ENCODE results near the gene HOXA4. TPM values are rescaled to one million over a fixed set of nuclear protein-coding genes. Genes with fewer than 3 reads are reported as not detected.

HOXA4 gene
- 0.16 and 0.57 TPM in 2 replicates for total RNA-seq

DNA sequence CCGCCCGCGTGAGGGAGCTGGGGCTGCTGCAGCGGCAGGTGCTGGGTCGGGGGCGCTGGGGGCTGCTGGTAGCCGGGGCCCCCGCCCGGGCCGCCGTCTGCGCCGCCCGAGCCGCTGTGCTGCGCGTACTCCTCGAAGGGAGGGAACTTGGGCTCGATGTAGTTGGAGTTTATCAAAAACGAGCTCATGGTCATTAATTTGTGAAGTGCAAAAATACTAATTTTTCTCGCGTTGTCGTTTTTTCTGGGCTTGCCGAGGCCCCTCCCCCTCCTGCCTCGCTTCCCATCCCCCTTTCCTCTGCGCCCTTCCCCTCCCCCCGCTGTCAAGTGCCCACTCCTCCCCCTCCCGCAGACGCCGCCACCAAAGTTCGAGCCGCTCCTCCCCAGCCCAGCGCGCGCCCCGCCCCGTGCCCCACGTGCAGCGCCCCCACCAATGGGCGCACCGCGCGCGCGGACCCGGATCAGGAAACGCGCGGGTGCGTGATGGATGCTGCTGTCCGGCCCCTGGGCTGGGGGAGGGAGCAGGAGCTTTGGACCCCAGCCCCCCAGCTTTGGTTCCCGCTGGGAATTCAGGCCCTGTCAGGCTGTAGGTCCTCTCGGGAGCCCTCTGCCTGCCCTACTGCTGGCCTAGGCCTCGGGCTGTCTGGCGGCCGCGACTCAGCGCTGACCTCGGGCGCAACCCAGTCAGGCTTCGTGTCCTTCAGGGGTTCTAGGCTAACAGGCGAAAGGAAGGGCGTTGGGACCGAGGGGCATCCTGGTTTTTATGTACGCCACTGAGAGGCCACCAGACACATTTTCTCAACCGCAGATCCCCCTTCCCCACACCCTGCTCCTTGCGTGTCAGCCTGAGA lies at the start of gene HOXA4:
HOXA4 (minus strand) TSS at position 218 of the 850 bp plus-strand sequence; CDS start at position 194, 24 bp downstream.

DNA sequence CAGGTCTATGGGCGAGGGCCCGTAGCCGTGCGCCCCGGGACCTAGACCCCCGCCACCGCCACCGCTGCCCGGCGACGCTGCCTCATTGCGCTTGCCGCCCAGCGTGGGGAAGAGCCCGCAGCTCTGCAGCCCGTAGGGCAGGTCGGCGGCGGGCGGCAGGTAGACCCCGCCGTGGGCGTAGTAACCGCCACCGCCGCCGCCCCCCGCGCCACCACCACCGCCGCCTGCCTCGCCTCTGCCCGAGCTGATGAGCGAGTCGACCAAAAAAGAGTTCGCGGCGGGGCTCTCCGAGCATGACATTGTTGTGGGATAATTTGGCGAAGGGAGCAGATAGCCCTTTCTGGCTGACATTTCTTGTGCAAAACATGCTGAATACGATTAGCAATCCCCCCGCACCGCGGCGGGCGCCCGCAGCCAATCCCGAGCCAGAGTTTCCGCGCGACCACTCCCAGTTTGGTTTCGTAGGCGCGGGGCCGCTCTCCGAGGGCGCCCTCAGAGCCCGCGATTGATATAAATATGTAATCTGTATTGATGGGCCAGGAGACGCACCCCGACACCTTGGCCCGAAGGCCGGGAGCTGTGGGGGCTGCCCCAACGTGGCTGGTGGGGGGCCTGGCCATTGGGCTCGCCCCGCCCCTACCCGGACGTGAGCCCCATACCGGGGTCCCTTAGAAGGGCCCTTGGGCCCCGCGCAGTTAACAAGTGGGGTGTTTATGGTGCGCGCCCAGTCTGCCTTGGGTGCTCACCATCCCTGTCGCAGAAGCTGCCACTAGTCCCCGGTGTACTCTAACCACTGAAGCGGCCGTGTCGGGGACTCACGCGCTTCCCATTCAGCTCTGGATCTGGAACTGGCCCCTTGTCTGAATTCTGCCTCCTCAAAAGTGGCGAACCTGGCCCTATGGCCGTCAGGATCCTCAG lies 43.7 kb upstream of the HOXA4 start, which contains the start of gene HOXA10:
HOXA10 (minus strand) TSS at position 365 of the 918 bp plus-strand sequence; CDS start at position 351, 14 bp downstream.

GRCh38 chr7:27165089-27165995 lies 34.8 kb upstream of the HOXA4 start, which contains the start of gene HOXA9:
TSS of gene HOXA9 (minus strand) at chr7:27165537. CDS start at chr7:27165457, 80 bp downstream.

GRCh38 chr7:27156508-27156898 lies 25.9 kb upstream of the HOXA4 start, which contains the start of gene HOXA7:
TSS of gene HOXA7 (minus strand) at chr7:27156675. CDS start at chr7:27156545, 130 bp downstream.

GRCh38 chr7:27151931-27152815 lies 21.6 kb upstream of the HOXA4 start, which contains the start of gene HOXA3:
TSS of gene HOXA3 (minus strand) at chr7:27152583. CDS start at chr7:27110640, 41,943 bp downstream.

DNA sequence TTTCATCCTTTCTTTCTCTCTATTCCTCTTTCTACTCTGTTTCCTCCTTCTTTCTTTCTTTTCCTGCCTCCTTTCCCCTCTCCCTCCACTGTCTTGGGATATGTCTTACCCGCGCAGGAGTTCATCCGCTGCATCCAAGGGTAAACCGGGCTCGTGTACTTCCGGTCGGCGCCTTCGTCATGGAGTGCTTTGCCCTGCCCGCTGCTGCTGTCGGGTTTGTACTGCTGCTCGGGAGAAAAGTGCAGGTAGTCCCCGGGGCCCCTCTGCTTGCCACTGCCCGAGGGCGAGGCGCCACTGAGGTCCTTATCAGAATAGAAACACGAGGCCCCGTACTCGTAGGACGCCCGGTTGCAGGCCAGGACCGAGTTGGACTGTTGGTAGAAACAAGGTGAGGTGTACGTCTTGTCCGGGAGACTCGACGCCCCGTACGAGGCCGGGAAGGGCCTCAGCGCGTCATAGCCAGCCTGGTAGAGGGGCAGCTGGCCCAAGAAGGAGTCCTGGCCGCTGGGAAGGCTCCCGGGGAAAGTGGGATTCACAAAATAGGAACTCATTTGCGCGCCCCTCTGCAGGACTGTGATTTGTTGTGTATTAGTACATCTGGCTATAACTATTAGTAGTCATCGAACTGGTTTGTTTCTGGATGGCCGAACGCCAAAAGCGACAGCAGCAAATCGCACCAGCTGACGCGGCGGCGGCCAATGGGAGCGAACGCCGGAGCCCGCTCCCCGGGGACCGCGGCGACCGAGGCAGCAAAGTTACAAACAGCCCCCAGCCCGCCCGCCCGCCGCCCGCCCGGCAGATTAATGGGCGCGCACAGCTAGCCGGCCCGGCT lies 16.9 kb upstream of the HOXA4 start, which contains the start of gene HOXA6:
HOXA6 (minus strand) TSS at position 576 of the 832 bp plus-strand sequence; CDS start at position 551, 25 bp downstream.

GRCh38 chr7:27143023-27143949 lies 12.7 kb upstream of the HOXA4 start, which contains the start of gene HOXA5:
TSS of gene HOXA5 (minus strand) at chr7:27143681. CDS start at chr7:27143607, 74 bp downstream.

DNA sequence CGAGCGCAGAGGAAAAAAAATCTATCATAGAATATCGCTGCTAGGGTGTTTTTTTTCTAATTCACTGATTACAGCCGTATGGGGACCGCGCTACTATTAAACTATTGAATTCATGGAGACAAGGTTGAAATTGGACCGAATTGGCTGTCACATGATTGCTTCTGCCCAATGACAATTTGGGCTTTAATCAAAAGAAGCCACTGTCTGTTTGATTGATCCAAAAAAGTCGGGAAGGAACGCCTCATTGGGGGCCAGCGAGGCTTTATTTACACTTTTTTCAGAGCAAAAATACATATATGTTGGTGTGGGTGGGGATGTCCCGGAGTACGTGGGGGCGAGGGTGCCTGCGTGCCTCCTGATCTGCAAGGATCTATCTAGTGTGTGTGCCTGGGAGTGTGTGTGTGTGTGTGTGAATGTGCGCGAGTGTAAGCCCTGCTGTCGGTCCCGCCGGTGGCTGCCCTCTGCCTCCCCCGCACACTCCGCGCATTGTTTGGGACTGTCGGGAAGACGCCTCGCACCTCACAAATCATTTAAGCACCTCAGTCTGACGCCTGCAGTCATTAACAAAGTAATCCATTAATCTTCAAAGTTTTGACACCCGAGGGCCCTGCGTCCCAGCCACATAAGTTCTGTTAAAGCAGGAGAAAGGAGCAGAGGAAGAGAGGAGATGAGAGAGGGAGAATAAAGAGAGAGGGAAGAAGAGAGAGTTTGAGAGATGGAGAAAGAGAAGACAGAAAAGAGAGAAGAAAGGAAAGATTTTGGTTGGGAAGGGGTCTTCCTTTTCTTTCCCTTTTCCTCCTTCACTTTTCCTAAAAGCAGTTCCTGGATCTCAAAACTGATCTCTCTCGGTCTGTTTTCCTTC lies 27.7 kb downstream of the HOXA4 start, which contains the start of gene HOXA2:
HOXA2 (minus strand) TSS at position 103 of the 862 bp plus-strand sequence. CDS start 183 bp downstream, outside the sequence.

GRCh38 chr7:27095897-27096767 lies 34.4 kb downstream of the HOXA4 start, which contains the start of gene HOXA1:
TSS of gene HOXA1 (minus strand) at chr7:27096000. CDS start at chr7:27095912, 88 bp downstream.

Other genes starting within 250 kb of the HOXA4 start
- 0.49 and 0.63 TPM in 2 replicates for gene HOXA1, start 34.8 kb downstream of the HOXA4 start, total RNA-seq
- gene HOXA2, start 28.1 kb downstream of the HOXA4 start, total RNA-seq = 0.44 and 0.49 TPM in 2 replicates
- gene HOXA5, start 12.9 kb upstream of the HOXA4 start, total RNA-seq = 7.4 and 8.3 TPM in 2 replicates
- gene HOXA6, start 17.0 kb upstream of the HOXA4 start, total RNA-seq = 2.3 and 6.9 TPM in 2 replicates
- gene HOXA3, start 21.8 kb upstream of the HOXA4 start, total RNA-seq = 0.97 and 2.3 TPM in 2 replicates
- 1.5 and 2.1 TPM in 2 replicates for gene HOXA7, start 25.9 kb upstream of the HOXA4 start, total RNA-seq
- 5.0 and 5.7 TPM in 2 replicates for gene HOXA9, start 34.8 kb upstream of the HOXA4 start, total RNA-seq
- gene HOXA10, start 43.6 kb upstream of the HOXA4 start, total RNA-seq = 2.3 and 2.6 TPM in 2 replicates
- gene HOXA11, start 54.5 kb upstream of the HOXA4 start, total RNA-seq = 0.31 and 0.49 TPM in 2 replicates
- not detected in 2 replicates for gene HOXA13, start 69.3 kb upstream of the HOXA4 start, total RNA-seq
- gene EVX1, start 112.0 kb upstream of the HOXA4 start, total RNA-seq = not detected in 2 replicates

All from bladder microvascular endothelial cell (primary cell).